Measurements from ENCODE around the gene RAPGEF1.

GRCh38 chr9:131764568-131764967 is 24.7 kb upstream of the RAPGEF1 start:
- no peak for TF ChIP-seq EZH2 (IDR thresholded peaks at IDR 0.05; ENCODE audit: borderline replicate concordance, low read depth, low read length, poor library complexity, severe bottlenecking)
- TF ChIP-seq, protein P1, sequence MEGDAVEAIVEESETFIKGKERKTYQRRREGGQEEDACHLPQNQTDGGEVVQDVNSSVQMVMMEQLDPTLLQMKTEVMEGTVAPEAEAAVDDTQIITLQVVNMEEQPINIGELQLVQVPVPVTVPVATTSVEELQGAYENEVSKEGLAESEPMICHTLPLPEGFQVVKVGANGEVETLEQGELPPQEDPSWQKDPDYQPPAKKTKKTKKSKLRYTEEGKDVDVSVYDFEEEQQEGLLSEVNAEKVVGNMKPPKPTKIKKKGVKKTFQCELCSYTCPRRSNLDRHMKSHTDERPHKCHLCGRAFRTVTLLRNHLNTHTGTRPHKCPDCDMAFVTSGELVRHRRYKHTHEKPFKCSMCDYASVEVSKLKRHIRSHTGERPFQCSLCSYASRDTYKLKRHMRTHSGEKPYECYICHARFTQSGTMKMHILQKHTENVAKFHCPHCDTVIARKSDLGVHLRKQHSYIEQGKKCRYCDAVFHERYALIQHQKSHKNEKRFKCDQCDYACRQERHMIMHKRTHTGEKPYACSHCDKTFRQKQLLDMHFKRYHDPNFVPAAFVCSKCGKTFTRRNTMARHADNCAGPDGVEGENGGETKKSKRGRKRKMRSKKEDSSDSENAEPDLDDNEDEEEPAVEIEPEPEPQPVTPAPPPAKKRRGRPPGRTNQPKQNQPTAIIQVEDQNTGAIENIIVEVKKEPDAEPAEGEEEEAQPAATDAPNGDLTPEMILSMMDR (conservative IDR thresholded peaks at IDR 0.05; ENCODE audit: low read depth, low read length) = no peak

All from A673 (cell line).